Endothelial cell of umbilical vein (primary cell): ENCODE measurements around the gene SPTSSA. TPM values are rescaled to one million over a fixed set of nuclear protein-coding genes. Genes with fewer than 3 reads are reported as not detected.

Experiments
- BruUV-seq: library from RNA; stranded (reverse); fragments of 400-500 nt; replicated peaks from 2 replicates; lab custom pipeline; 2021; lab: Mats Ljungman, UMichigan
- CTCF ChIA-PET: fragments of 300-600, 350-600 bp; sonication (Branson Sonifier 250); formaldehyde crosslinking; loops from one replicate; lab custom pipeline; 2021; ENCODE audit warnings: antibody characterized with exemption, inconsistent platforms; lab: Charles Lee
- POLR2A ChIA-PET: fragments of 300-600, 350-600 bp; sonication (Branson Sonifier 250); formaldehyde crosslinking; loops from one replicate; lab custom pipeline; 2021; ENCODE audit warnings: antibody characterized with exemption, inconsistent platforms; lab: Charles Lee
- DNase-seq: peaks from one replicate; pipeline ENCODE4 v3.0.0-alpha.2; 2011; ENCODE audit warnings: low read depth, low spot score
- FAIRE-seq: peaks from 2 replicates; lab custom pipeline; 2011; peaks lifted over from hg19 to GRCh38; lab: Jason Lieb, UNC
- H2AFZ ChIP-seq: 2 replicates; pipeline ENCODE4 v1.6.0; 2012; ENCODE audit warnings: low read depth, low read length, control low read depth, inconsistent platforms
- H3K27ac ChIP-seq: 2 replicates; pipeline ENCODE4 v1.5.1; 2011; ENCODE audit warnings: low read depth, mild to moderate bottlenecking, control low read depth, low read length, moderate library complexity; ENCODE audit not compliant: insufficient read depth
- H3K27me3 ChIP-seq, 2 experiments: 2 replicates each; pipeline versions ENCODE4 v1.6.0 to v1.6.1; 2011; ENCODE audit warnings: low read length in 2 of 2, mixed read lengths in 1 of 2; ENCODE audit not compliant: control insufficient read depth in 2 of 2, insufficient read depth in 2 of 2
- H3K36me3 ChIP-seq, 2 experiments: 2 replicates in 1 of 2; 3 replicates in 1 of 2; pipeline ENCODE4 v1.5.1; 2011; ENCODE audit warnings: low read length in 2 of 2, mild to moderate bottlenecking in 1 of 2, moderate library complexity in 1 of 2; ENCODE audit not compliant: control insufficient read depth in 2 of 2, insufficient read depth in 2 of 2; ENCODE audit errors: extremely low read depth in 1 of 2
- H3K4me1 ChIP-seq: 3 replicates; pipeline ENCODE4 v1.5.1; 2011; ENCODE audit warnings: mild to moderate bottlenecking, low read length; ENCODE audit not compliant: control insufficient read depth, insufficient read depth; ENCODE audit errors: extremely low read depth
- H3K4me2 ChIP-seq: 2 replicates; pipeline ENCODE4 v1.6.1; 2011; ENCODE audit warnings: low read length, control low read depth, mixed read lengths; ENCODE audit not compliant: insufficient read depth
- H3K4me3 ChIP-seq, 3 experiments: fragments of 200-600 bp in 1 of 3; sonication (generic), shearing (Covaris generic) in 1 of 3; replicated peaks in 1 of 3; 2 replicates each; pipeline ENCODE4 v1.5.1; 2011 to 2016; ENCODE audit warnings: control low read depth in 3 of 3, low read length in 3 of 3, mild to moderate bottlenecking in 2 of 3, inconsistent platforms in 1 of 3, low read depth in 1 of 3, moderate library complexity in 1 of 3; ENCODE audit not compliant: insufficient read depth in 1 of 3
- H3K79me2 ChIP-seq: 2 replicates; pipeline ENCODE4 v1.6.0; 2012; ENCODE audit warnings: low read length, inconsistent platforms; ENCODE audit not compliant: control insufficient read depth, insufficient read depth
- H3K9ac ChIP-seq: replicated peaks from 2 replicates; pipeline ENCODE3; 2011; ENCODE audit warnings: low read length, control low read depth; ENCODE audit not compliant: insufficient read depth; ENCODE audit errors: extremely low read depth
- H3K9me1 ChIP-seq: replicated peaks from 3 replicates; pipeline ENCODE4 v1.6.0; 2011; ENCODE audit warnings: mild to moderate bottlenecking, low read length; ENCODE audit not compliant: control insufficient read depth, insufficient read depth; ENCODE audit errors: extremely low read depth
- H3K9me3 ChIP-seq: replicated peaks from 2 replicates; pipeline ENCODE4 v1.5.1; 2012; ENCODE audit warnings: low read length, inconsistent platforms; ENCODE audit not compliant: control insufficient read depth, insufficient read depth
- H4K20me1 ChIP-seq: replicated peaks from 2 replicates; pipeline ENCODE3; 2011; ENCODE audit warnings: mild to moderate bottlenecking, low read length; ENCODE audit not compliant: control insufficient read depth, insufficient read depth; ENCODE audit errors: extremely low read depth
- CTCF ChIP-seq, 2 donors: IDR thresholded peaks; 1 replicate in 1 of 2; 2 replicates in 1 of 2; pipeline ENCODE4 v1.5.1; 2011; ENCODE audit warnings: low read length in 2 of 2, mild to moderate bottlenecking in 2 of 2, moderate library complexity in 2 of 2, control low read depth in 1 of 2, inconsistent platforms in 1 of 2, low read depth in 1 of 2; ENCODE audit not compliant: insufficient read depth in 1 of 2; ENCODE audit errors: extremely low read depth in 1 of 2
- EZH2 ChIP-seq: IDR thresholded peaks from 2 replicates; pipeline ENCODE4 v1.6.1; 2012; ENCODE audit warnings: borderline replicate concordance, low read depth, mild to moderate bottlenecking, moderate library complexity, low read length, inconsistent platforms; ENCODE audit not compliant: severe bottlenecking
- FOS ChIP-seq: IDR thresholded peaks from 2 replicates; pipeline ENCODE4 v1.6.1; 2011; ENCODE audit warnings: mild to moderate bottlenecking, low read length, moderate library complexity, borderline replicate concordance; ENCODE audit not compliant: insufficient read depth
- GATA2 ChIP-seq: IDR thresholded peaks from 2 replicates; pipeline ENCODE4 v1.7.0; 2011; ENCODE audit warnings: low read depth, mild to moderate bottlenecking, moderate library complexity, mixed read lengths, low read length; ENCODE audit not compliant: insufficient read length, insufficient read depth
- JUN ChIP-seq: IDR thresholded peaks from 2 replicates; pipeline ENCODE4 v1.6.1; 2011; ENCODE audit warnings: borderline replicate concordance, low read depth; ENCODE audit not compliant: insufficient read length, insufficient read depth
- MYC ChIP-seq: IDR thresholded peaks from one replicate; pipeline ENCODE4 v1.6.1; 2011; ENCODE audit warnings: mild to moderate bottlenecking, low read depth, low read length
- POLR2A ChIP-seq: IDR thresholded peaks from 2 replicates; pipeline ENCODE4 v1.6.1; 2012; ENCODE audit warnings: low read depth, mild to moderate bottlenecking, control low read depth, low read length
- POLR2AphosphoS5 ChIP-seq: IDR thresholded peaks from 2 replicates; pipeline ENCODE4 v1.6.1; 2012; ENCODE audit warnings: low read depth, mild to moderate bottlenecking, control low read depth, low read length, moderate library complexity; ENCODE audit not compliant: insufficient read depth
- dilution Hi-C: fragments of 300-500 bp; cut with MboI; formaldehyde crosslinking; loops from one replicate; pipeline ENCODE4 v1.15.0; 2019; ENCODE audit warnings: low sequenced_read_pairs; ENCODE audit not compliant: extremely low pct_ligation_motif_present
- intact Hi-C: fragments of 100-400 bp; cut with micrococcal nuclease; formaldehyde crosslinking; loops from one replicate; pipeline ENCODE4 v1.10.0; 2022
- polyA plus RNA-seq, 4 experiments: library from polyadenylated mRNA; depleted of rRNA in 3 of 4; stranded (reverse) in 3 of 4; unstranded in 1 of 4; fragments of >200 nt; gene quantifications; 2 replicates each; pipeline versions ENCODE4 v1.2.1 to v1.2.3, GENCODE V29; 2011 to 2012; ENCODE audit warnings: missing spikeins in 1 of 4
- total RNA-seq: library from RNA; stranded (reverse); gene quantifications from 2 replicates; pipeline ENCODE4 v1.2.3, GENCODE V29; 2021

Gene SPTSSA
- total and polyA plus RNA-seq, 2 donors (not counting 3 experiments of a cell fraction or from before 2014, with no cell fraction given): 21.3 to 24.3 TPM

- Histone ChIP-seq H3K9ac (no peak overlapping the region), H3K79me2 (no peaks in the 10 kb centered on the region), H3K4me1 (no peaks in the 10 kb centered on the region), H3K9me3 (no peaks in the 10 kb centered on the region), H2AFZ (no peak overlapping the region), H4K20me1 (no peaks in the 10 kb centered on the region), H3K27ac (no peak overlapping the region), H3K4me3 (no peak overlapping the region), H3K36me3 (no peaks in the 10 kb centered on the region), H3K4me2 (no peak overlapping the region), H3K27me3 (no peaks in the 10 kb centered on the region), H3K9me1 (no peaks in the 10 kb centered on the region)
- dilution Hi-C loops (no loop called here), intact Hi-C loops (no loop called here)
- BruUV-seq: no TSS peak
- no peak for FAIRE-seq
- DNase-seq: no peak
- TF ChIP-seq JUN (no peak), POLR2AphosphoS5 (no peak), CTCF (IDR thresholded peaks at IDR 0.05; ENCODE audit: extremely low read depth in 1 of 2, insufficient read depth in 1 of 2, low read depth in 1 of 2, low read length in 2 of 2) (no peak), EZH2 (no peak), POLR2A (no peak), FOS (no peak), GATA2 (no peak), MYC (no peak)
- ChIA-PET POLR2A (no interaction called here), CTCF (no interaction called here)
Measured at GRCh38 chr14:34475163-34475562, 13.1 kb upstream of the SPTSSA start.
